Neutrophil (primary cell): ENCODE data around the gene AP3S2.
"Not testable (repeated sequence)": the region's sequence is repeated elsewhere in the genome, so short reads cannot be mapped to it uniquely, and the experiment has no call there.

Source experiments
- H3K27ac ChIP-seq: fragments of 200-600 bp; sonication (generic); 2 replicates; pipeline ENCODE4 v1.5.1; 2016; ENCODE audit warnings: mild to moderate bottlenecking, moderate library complexity
- H3K27me3 ChIP-seq: fragments of 200-600 bp; sonication (generic); 2 replicates; pipeline ENCODE4 v1.6.0; 2016; ENCODE audit warnings: mild to moderate bottlenecking
- H3K36me3 ChIP-seq: fragments of 200-600 bp; sonication (generic); 2 replicates; pipeline ENCODE4 v1.5.1; 2017
- H3K4me1 ChIP-seq, 2 experiments: fragments of 200-600 bp in 1 of 2; sonication (generic) in 1 of 2; 1 replicate in 1 of 2; 2 replicates in 1 of 2; pipeline versions ENCODE4 v1.5.1 to v1.6.1; 2013 to 2016; ENCODE audit warnings: low read depth in 1 of 2, low read length in 1 of 2, mild to moderate bottlenecking in 1 of 2, moderate library complexity in 1 of 2; ENCODE audit not compliant: control insufficient read depth in 1 of 2, insufficient read depth in 1 of 2
- H3K4me3 ChIP-seq, 2 experiments: fragments of 200-600 bp in 1 of 2; sonication (generic) in 1 of 2; 1 replicate in 1 of 2; 2 replicates in 1 of 2; pipeline ENCODE4 v1.5.1; 2013 to 2016; ENCODE audit warnings: low read depth in 1 of 2, low read length in 1 of 2, mild to moderate bottlenecking in 1 of 2, moderate library complexity in 1 of 2
- H3K9me3 ChIP-seq: fragments of 200-600 bp; sonication (generic); 2 replicates; pipeline ENCODE4 v1.5.1; 2016
- CTCF ChIP-seq: fragments of 200-600 bp; sonication (generic); IDR thresholded peaks from 2 replicates; pipeline ENCODE4 v1.5.1; 2016; ENCODE audit warnings: antibody characterized with exemption

Gene AP3S2

GRCh38 chr15:89860891-89861290 is 32.9 kb downstream of the AP3S2 start:
- Histone ChIP-seq H3K9me3 (no peaks in the 10 kb centered on the region), H3K27me3 (no peaks in the 10 kb centered on the region), H3K36me3 (peaks cover 27% of the 10 kb centered on the region), H3K4me1 (no peaks in the 10 kb centered on the region), H3K27ac (no peak overlapping the region), H3K4me3 (no peak overlapping the region)
- no peak for TF ChIP-seq CTCF

- peaks cover 26% of the 10 kb centered on the region for H3K36me3 ChIP-seq
- no peak overlapping the region for H3K4me3 ChIP-seq
- H3K27me3 ChIP-seq = no peaks in the 10 kb centered on the region
- H3K9me3 ChIP-seq = no peaks in the 10 kb centered on the region
- no peaks in the 10 kb centered on the region for H3K4me1 ChIP-seq
- no peak for TF ChIP-seq CTCF
- no peak overlapping the region for H3K27ac ChIP-seq
Measured at GRCh38 chr15:89860431-89860830, 33.4 kb downstream of the AP3S2 start.

- Histone ChIP-seq H3K4me1 (no peaks in the 10 kb centered on the region), H3K4me3 (no peak overlapping the region), H3K36me3 (peaks cover 20% of the 10 kb centered on the region), H3K27me3 (no peaks in the 10 kb centered on the region), H3K9me3 (no peaks in the 10 kb centered on the region), H3K27ac (peak overlapping the region; percentile 28)
- TF ChIP-seq CTCF = no peak
Measured at GRCh38 chr15:89858661-89859458, 34.9 kb downstream of the AP3S2 start.

- no peak for TF ChIP-seq CTCF
- peaks cover 20% of the 10 kb centered on the region for H3K36me3 ChIP-seq
Measured at GRCh38 chr15:89857673-89858072, 36.1 kb downstream of the AP3S2 start.

GRCh38 chr15:89855948-89856347 is 37.8 kb downstream of the AP3S2 start:
- TF ChIP-seq CTCF = no peak
- H3K4me3 ChIP-seq = no peak overlapping the region
- H3K9me3 ChIP-seq = no peaks in the 10 kb centered on the region
- peaks cover 11 to 18% of the 10 kb centered on the region in 2 experiments for H3K4me1 ChIP-seq
- H3K27me3 ChIP-seq = no peaks in the 10 kb centered on the region
- peaks cover 15% of the 10 kb centered on the region for H3K36me3 ChIP-seq
- no peak overlapping the region for H3K27ac ChIP-seq

More at GRCh38 chr15:89857673-89858072, 36.1 kb downstream of the AP3S2 start:
- Histone ChIP-seq H3K27ac (no peak overlapping the region), H3K27me3 (no peaks in the 10 kb centered on the region), H3K4me3 (no peak overlapping the region), H3K9me3 (no peaks in the 10 kb centered on the region), H3K4me1 (peaks cover 0 to under 1% of the 10 kb centered on the region in 2 experiments)

GRCh38 chr15:89854863-89855262 is 38.9 kb downstream of the AP3S2 start:
- H3K36me3 ChIP-seq = not testable (repeated sequence)

More at GRCh38 chr15:89854863-89855262, 38.9 kb downstream of the AP3S2 start:
- not testable (repeated sequence) for H3K27ac ChIP-seq, H3K4me3 ChIP-seq, H3K9me3 ChIP-seq, H3K27me3 ChIP-seq
- peaks cover 13 to 21% of the 10 kb centered on the region in 2 experiments for H3K4me1 ChIP-seq
